Measurements from ENCODE around the gene CRMP1. TPM values are rescaled to one million over a fixed set of nuclear protein-coding genes. Genes with fewer than 3 reads are reported as not detected.

Gene CRMP1
- total RNA-seq, 6 experiments from 2014 or later = 0.09 to 0.31 (median 0.10) TPM; not detected in 3

- Histone ChIP-seq H3K36me3 (no peaks in the 10 kb centered on the region), H3K4me3 (no peak overlapping the region), H3K27me3 (no peaks in the 10 kb centered on the region), H3K4me1 (no peaks in the 10 kb centered on the region), H3K27ac (no peak overlapping the region), H3K9me3 (no peaks in the 10 kb centered on the region)
- ATAC-seq = no peak
- whole genome bisulfite sequencing (ENCODE audit: insufficient coverage, low coverage, low lambda C conversion rate, missing lambda C conversion rate) = 93% methylated on average over 3 of the region's 14 CpGs
- intact Hi-C loops (cut with DNase I) = no loop called here
- no peak for DNase-seq
- TF ChIP-seq POLR2A (IDR thresholded peaks at IDR 0.05) = no peak
- TF ChIP-seq, protein P1, sequence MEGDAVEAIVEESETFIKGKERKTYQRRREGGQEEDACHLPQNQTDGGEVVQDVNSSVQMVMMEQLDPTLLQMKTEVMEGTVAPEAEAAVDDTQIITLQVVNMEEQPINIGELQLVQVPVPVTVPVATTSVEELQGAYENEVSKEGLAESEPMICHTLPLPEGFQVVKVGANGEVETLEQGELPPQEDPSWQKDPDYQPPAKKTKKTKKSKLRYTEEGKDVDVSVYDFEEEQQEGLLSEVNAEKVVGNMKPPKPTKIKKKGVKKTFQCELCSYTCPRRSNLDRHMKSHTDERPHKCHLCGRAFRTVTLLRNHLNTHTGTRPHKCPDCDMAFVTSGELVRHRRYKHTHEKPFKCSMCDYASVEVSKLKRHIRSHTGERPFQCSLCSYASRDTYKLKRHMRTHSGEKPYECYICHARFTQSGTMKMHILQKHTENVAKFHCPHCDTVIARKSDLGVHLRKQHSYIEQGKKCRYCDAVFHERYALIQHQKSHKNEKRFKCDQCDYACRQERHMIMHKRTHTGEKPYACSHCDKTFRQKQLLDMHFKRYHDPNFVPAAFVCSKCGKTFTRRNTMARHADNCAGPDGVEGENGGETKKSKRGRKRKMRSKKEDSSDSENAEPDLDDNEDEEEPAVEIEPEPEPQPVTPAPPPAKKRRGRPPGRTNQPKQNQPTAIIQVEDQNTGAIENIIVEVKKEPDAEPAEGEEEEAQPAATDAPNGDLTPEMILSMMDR (IDR thresholded peaks at IDR 0.05) = no peak
These were observed 88.2 kb downstream of the CRMP1 start for GRCh38 chr4:5804656-5805055.

GRCh38 chr4:5802565-5802964 is 90.3 kb downstream of the CRMP1 start:
- intact Hi-C loops (cut with DNase I) = no loop called here

GRCh38 chr4:5801696-5802095 is 91.2 kb downstream of the CRMP1 start:
- Histone ChIP-seq H3K4me1 (no peaks in the 10 kb centered on the region), H3K9me3 (no peaks in the 10 kb centered on the region), H3K4me3 (no peak overlapping the region), H3K36me3 (no peaks in the 10 kb centered on the region), H3K27ac (no peak overlapping the region), H3K27me3 (no peaks in the 10 kb centered on the region)
- ATAC-seq = no peak
- no peak for DNase-seq
- intact Hi-C loops (cut with DNase I) = no loop called here
- TF ChIP-seq, protein P1 (IDR thresholded peaks at IDR 0.05) = no peak
- no peak for TF ChIP-seq POLR2A (IDR thresholded peaks at IDR 0.05)
- WGBS (ENCODE audit: insufficient coverage, low coverage, low lambda C conversion rate, missing lambda C conversion rate) = 60% methylated on average over 5 of the region's 13 CpGs

More at GRCh38 chr4:5802565-5802964, 90.3 kb downstream of the CRMP1 start:
- H3K27me3 ChIP-seq = no peaks in the 10 kb centered on the region
- WGBS (ENCODE audit: insufficient coverage, low coverage, low lambda C conversion rate, missing lambda C conversion rate) = 83% methylated on average over 11 of the region's 12 CpGs
- H3K36me3 ChIP-seq = no peaks in the 10 kb centered on the region
- TF ChIP-seq POLR2A (IDR thresholded peaks at IDR 0.05) = no peak
- TF ChIP-seq, protein P1 (IDR thresholded peaks at IDR 0.05) = no peak
- no peak overlapping the region for H3K27ac ChIP-seq
- no peak overlapping the region for H3K4me3 ChIP-seq
- DNase-seq (no peak), ATAC-seq (no peak)
- H3K4me1 ChIP-seq = no peaks in the 10 kb centered on the region
- no peaks in the 10 kb centered on the region for H3K9me3 ChIP-seq

DNA sequence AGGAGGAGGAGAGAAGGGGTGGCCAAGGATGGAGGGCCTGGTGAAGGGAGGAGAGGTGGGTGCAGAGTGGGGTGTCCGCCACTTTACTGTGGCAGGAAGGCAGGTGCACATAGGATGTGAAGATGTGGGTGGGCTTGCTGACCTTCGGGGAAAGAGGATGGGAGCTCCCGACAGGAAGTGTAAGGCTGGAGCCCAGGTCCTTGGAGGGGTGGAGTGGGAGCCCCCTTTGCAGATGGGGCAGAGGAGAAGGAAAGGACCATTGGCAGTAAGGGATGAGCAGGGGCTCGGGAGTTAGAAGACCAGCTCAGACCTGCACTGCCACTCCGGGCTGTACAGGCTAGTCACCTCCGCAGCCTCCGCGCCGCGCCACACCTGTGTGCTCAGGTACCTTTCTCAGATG is 92.4 kb downstream of the CRMP1 start:
- Histone ChIP-seq H3K4me1 (no peaks in the 10 kb centered on the region), H3K36me3 (no peaks in the 10 kb centered on the region), H3K27ac (no peak overlapping the region), H3K4me3 (no peak overlapping the region), H3K9me3 (no peaks in the 10 kb centered on the region), H3K27me3 (no peaks in the 10 kb centered on the region)
- DNase-seq (no peak), ATAC-seq (no peak)
- WGBS (ENCODE audit: insufficient coverage, low coverage, low lambda C conversion rate, missing lambda C conversion rate) = 75% methylated on average over 4 of the region's 10 CpGs
- intact Hi-C loops (cut with DNase I) = no loop called here
- no peak for TF ChIP-seq POLR2A (IDR thresholded peaks at IDR 0.05)
- TF ChIP-seq, protein P1 (IDR thresholded peaks at IDR 0.05) = no peak

DNA sequence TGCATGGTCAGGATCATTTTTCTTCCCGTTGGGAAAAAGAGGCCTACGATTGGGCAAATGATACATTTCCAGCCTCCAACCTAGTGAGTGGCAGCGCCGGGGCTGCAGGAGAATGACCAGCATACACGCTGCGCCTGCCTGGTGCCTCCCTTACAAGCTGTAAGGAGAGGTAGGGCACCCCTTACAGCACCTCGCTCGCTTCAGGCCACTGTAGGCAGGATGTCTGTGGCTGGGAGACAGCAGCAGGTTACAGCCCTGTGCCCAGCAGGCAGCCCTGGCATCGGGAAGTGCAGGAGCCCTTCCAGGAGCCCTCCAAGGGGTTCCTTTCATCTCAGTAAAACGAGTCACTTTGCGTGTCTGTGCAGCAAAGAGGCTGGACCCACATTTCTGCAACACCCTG is 93.5 kb downstream of the CRMP1 start:
- ATAC-seq (no peak), DNase-seq (no peak)
- Histone ChIP-seq H3K4me1 (no peaks in the 10 kb centered on the region), H3K27ac (no peak overlapping the region), H3K27me3 (no peaks in the 10 kb centered on the region), H3K36me3 (no peaks in the 10 kb centered on the region), H3K4me3 (no peak overlapping the region), H3K9me3 (no peaks in the 10 kb centered on the region)
- intact Hi-C loops (cut with DNase I) = no loop called here
- WGBS (ENCODE audit: insufficient coverage, low coverage, low lambda C conversion rate, missing lambda C conversion rate) = 86% methylated on average over 8 of the region's 11 CpGs
- TF ChIP-seq, protein P1 (IDR thresholded peaks at IDR 0.05) = no peak
- TF ChIP-seq POLR2A (IDR thresholded peaks at IDR 0.05) = no peak
